ENCODE data around the gene CDH4. TPM values are rescaled to one million over a fixed set of nuclear protein-coding genes. Genes with fewer than 3 reads are reported as not detected.

Gene CDH4
- total and polyA plus RNA-seq, 2 of the 13 experiments (the other 11 are each of a cell fraction or from before 2014, with no cell fraction given), result not detected

- TF ChIP-seq DZIP1 (CRISPR knock-in tag; IDR thresholded peaks at IDR 0.05) (peak; percentile 95), ZNF224 (CRISPR knock-in tag; IDR thresholded peaks at IDR 0.05) (no peak), SRSF4 (IDR thresholded peaks at IDR 0.05; ENCODE audit: low read depth, low read length, poor library complexity, severe bottlenecking) (no peak), ZNF441 (CRISPR knock-in tag; IDR thresholded peaks at IDR 0.05; ENCODE audit: borderline replicate concordance) (peak; percentile 98), RAD51 (IDR thresholded peaks at IDR 0.05; ENCODE audit: borderline replicate concordance) (no peak), ZNF317 (CRISPR knock-in tag; IDR thresholded peaks at IDR 0.05) (peak; percentile 83; the same call in 1 of the 2 replicates), ZBTB2 (CRISPR knock-in tag; IDR thresholded peaks at IDR 0.05; ENCODE audit: low read depth) (peak; percentile 70; the same call in 1 of the 2 replicates), PLRG1 (conservative IDR thresholded peaks at IDR 0.05) (no peak), ZEB1 (IDR thresholded peaks at IDR 0.05; ENCODE audit: insufficient replicate concordance, low read depth) (no peak), HNRNPH1 (optimal IDR thresholded peaks at IDR 0.05; ENCODE audit: low read depth, low read length) (no peak), ZNF775 (CRISPR knock-in tag; IDR thresholded peaks at IDR 0.05; ENCODE audit: borderline replicate concordance) (0 out of 2 replicates have a peak, but pooled peaks have one; percentile 77), ZNF280D (CRISPR knock-in tag; IDR thresholded peaks at IDR 0.05) (peak; percentile 94; the same call in 1 of the 2 replicates), ZNF12 (CRISPR knock-in tag; IDR thresholded peaks at IDR 0.05) (peak; percentile 87)
- TF ChIP-seq, protein P1, sequence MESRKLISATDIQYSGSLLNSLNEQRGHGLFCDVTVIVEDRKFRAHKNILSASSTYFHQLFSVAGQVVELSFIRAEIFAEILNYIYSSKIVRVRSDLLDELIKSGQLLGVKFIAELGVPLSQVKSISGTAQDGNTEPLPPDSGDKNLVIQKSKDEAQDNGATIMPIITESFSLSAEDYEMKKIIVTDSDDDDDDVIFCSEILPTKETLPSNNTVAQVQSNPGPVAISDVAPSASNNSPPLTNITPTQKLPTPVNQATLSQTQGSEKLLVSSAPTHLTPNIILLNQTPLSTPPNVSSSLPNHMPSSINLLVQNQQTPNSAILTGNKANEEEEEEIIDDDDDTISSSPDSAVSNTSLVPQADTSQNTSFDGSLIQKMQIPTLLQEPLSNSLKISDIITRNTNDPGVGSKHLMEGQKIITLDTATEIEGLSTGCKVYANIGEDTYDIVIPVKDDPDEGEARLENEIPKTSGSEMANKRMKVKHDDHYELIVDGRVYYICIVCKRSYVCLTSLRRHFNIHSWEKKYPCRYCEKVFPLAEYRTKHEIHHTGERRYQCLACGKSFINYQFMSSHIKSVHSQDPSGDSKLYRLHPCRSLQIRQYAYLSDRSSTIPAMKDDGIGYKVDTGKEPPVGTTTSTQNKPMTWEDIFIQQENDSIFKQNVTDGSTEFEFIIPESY (CRISPR knock-in tag; IDR thresholded peaks at IDR 0.05), result no peak
These were observed 699.9 kb downstream of the CDH4 start (continued) for GRCh38 chr20:61951695-61952533.

Measured in HepG2 (cell line).